Stimulated activated naive CD8-positive, alpha-beta T cell treated with anti-CD3 and anti-CD28 coated beads, Interleukin-15, Interleukin-2, amounts not matched to agents 100 ng/mL and 50 ng/mL, for 24 hours (primary cell): ENCODE measurements around the gene EML6.

Experiments
- H3K27ac Mint-ChIP-seq: one replicate; pipeline ENCODE4 v1.8.0; 2021; ENCODE audit warnings: mild to moderate bottlenecking, mixed read lengths
- H3K27me3 Mint-ChIP-seq: one replicate; pipeline ENCODE4 v1.8.0; 2021; ENCODE audit warnings: mixed read lengths
- H3K36me3 Mint-ChIP-seq: one replicate; pipeline ENCODE4 v1.8.0; 2021; ENCODE audit warnings: low read depth, mixed read lengths
- H3K4me1 Mint-ChIP-seq: one replicate; pipeline ENCODE4 v1.8.0; 2021; ENCODE audit warnings: low read depth, mixed read lengths
- H3K4me3 Mint-ChIP-seq: one replicate; pipeline ENCODE4 v1.8.0; 2021; ENCODE audit warnings: mild to moderate bottlenecking, mixed read lengths
- H3K9me3 Mint-ChIP-seq: one replicate; pipeline ENCODE4 v1.8.0; 2021; ENCODE audit warnings: mixed read lengths

Gene EML6

GRCh38 chr2:54723996-54724559, 616 bp downstream of the EML6 start:
- Mint-ChIP-seq H3K9me3 (no peaks in the 10 kb centered on the region), H3K4me1 (peaks cover 20% of the 10 kb centered on the region), H3K36me3 (no peaks in the 10 kb centered on the region), H3K27me3 (peaks cover 52% of the 10 kb centered on the region), H3K27ac (no peak overlapping the region), H3K4me3 (peak overlapping the region; percentile 89)

GRCh38 chr2:54724560-54725342, 1.3 kb downstream of the EML6 start:
- Mint-ChIP-seq H3K9me3 (no peaks in the 10 kb centered on the region), H3K4me1 (peaks cover 20% of the 10 kb centered on the region), H3K27me3 (peaks cover 48% of the 10 kb centered on the region), H3K36me3 (no peaks in the 10 kb centered on the region), H3K27ac (no peak overlapping the region), H3K4me3 (peak overlapping the region; percentile 89)

GRCh38 chr2:54725343-54726099, 2.1 kb downstream of the EML6 start:
- H3K4me3 Mint-ChIP-seq = peak overlapping the region; percentile 67
- peaks cover 44% of the 10 kb centered on the region for H3K27me3 Mint-ChIP-seq
- H3K9me3 Mint-ChIP-seq = no peaks in the 10 kb centered on the region
- H3K36me3 Mint-ChIP-seq = no peaks in the 10 kb centered on the region
- H3K4me1 Mint-ChIP-seq = peaks cover 20% of the 10 kb centered on the region
- H3K27ac Mint-ChIP-seq = no peak overlapping the region

- H3K27me3 Mint-ChIP-seq = peaks cover 43% of the 10 kb centered on the region
- peaks cover 20% of the 10 kb centered on the region for H3K4me1 Mint-ChIP-seq
- H3K9me3 Mint-ChIP-seq = no peaks in the 10 kb centered on the region
- H3K36me3 Mint-ChIP-seq = no peaks in the 10 kb centered on the region
- no peak overlapping the region for H3K4me3 Mint-ChIP-seq
- H3K27ac Mint-ChIP-seq = no peak overlapping the region
Observed at GRCh38 chr2:54726431-54726830, 3.0 kb downstream of the EML6 start.

GRCh38 chr2:54726940-54727339, 3.5 kb downstream of the EML6 start:
- Mint-ChIP-seq H3K27ac (no peak overlapping the region), H3K4me1 (peaks cover 20% of the 10 kb centered on the region), H3K36me3 (no peaks in the 10 kb centered on the region), H3K9me3 (no peaks in the 10 kb centered on the region), H3K4me3 (no peak overlapping the region), H3K27me3 (peaks cover 43% of the 10 kb centered on the region)

- Mint-ChIP-seq H3K27ac (no peak overlapping the region), H3K4me1 (peaks cover 13% of the 10 kb centered on the region), H3K4me3 (no peak overlapping the region), H3K27me3 (peaks cover 49% of the 10 kb centered on the region), H3K36me3 (no peaks in the 10 kb centered on the region), H3K9me3 (no peaks in the 10 kb centered on the region)
Observed at GRCh38 chr2:54728669-54729120, 5.2 kb downstream of the EML6 start.

- Mint-ChIP-seq H3K4me3 (no peak overlapping the region), H3K27me3 (peaks cover 17% of the 10 kb centered on the region), H3K27ac (no peak overlapping the region), H3K36me3 (no peaks in the 10 kb centered on the region), H3K4me1 (no peaks in the 10 kb centered on the region), H3K9me3 (no peaks in the 10 kb centered on the region)
Observed at GRCh38 chr2:54735636-54736035, 12.2 kb downstream of the EML6 start.

- peaks cover 11% of the 10 kb centered on the region for H3K27me3 Mint-ChIP-seq
- no peak overlapping the region for H3K4me3 Mint-ChIP-seq
- H3K36me3 Mint-ChIP-seq = no peaks in the 10 kb centered on the region
- no peaks in the 10 kb centered on the region for H3K9me3 Mint-ChIP-seq
- H3K4me1 Mint-ChIP-seq = no peaks in the 10 kb centered on the region
- H3K27ac Mint-ChIP-seq = no peak overlapping the region
Observed at GRCh38 chr2:54738281-54738680, 14.8 kb downstream of the EML6 start.

- Mint-ChIP-seq H3K4me3 (no peak overlapping the region), H3K9me3 (no peaks in the 10 kb centered on the region), H3K27ac (no peak overlapping the region), H3K27me3 (peaks cover 6% of the 10 kb centered on the region), H3K36me3 (no peaks in the 10 kb centered on the region), H3K4me1 (no peaks in the 10 kb centered on the region)
Observed at GRCh38 chr2:54740333-54740732, 16.9 kb downstream of the EML6 start.

- Mint-ChIP-seq H3K27me3 (peaks cover 6% of the 10 kb centered on the region), H3K27ac (no peak overlapping the region), H3K4me3 (no peak overlapping the region), H3K36me3 (no peaks in the 10 kb centered on the region), H3K4me1 (no peaks in the 10 kb centered on the region), H3K9me3 (no peaks in the 10 kb centered on the region)
Observed at GRCh38 chr2:54741250-54741649, 17.8 kb downstream of the EML6 start.

GRCh38 chr2:54750040-54750439, 26.6 kb downstream of the EML6 start:
- no peaks in the 10 kb centered on the region for H3K9me3 Mint-ChIP-seq
- H3K27me3 Mint-ChIP-seq = no peaks in the 10 kb centered on the region
- H3K4me3 Mint-ChIP-seq = no peak overlapping the region
- no peaks in the 10 kb centered on the region for H3K36me3 Mint-ChIP-seq
- H3K27ac Mint-ChIP-seq = no peak overlapping the region
- no peaks in the 10 kb centered on the region for H3K4me1 Mint-ChIP-seq

- Mint-ChIP-seq H3K36me3 (no peaks in the 10 kb centered on the region), H3K27ac (no peak overlapping the region), H3K4me3 (no peak overlapping the region), H3K4me1 (peaks cover 5% of the 10 kb centered on the region), H3K27me3 (no peaks in the 10 kb centered on the region), H3K9me3 (no peaks in the 10 kb centered on the region)
Observed at GRCh38 chr2:54752439-54752838, 29.0 kb downstream of the EML6 start.

GRCh38 chr2:54755641-54756326, 32.3 kb downstream of the EML6 start:
- Mint-ChIP-seq H3K27ac (no peak overlapping the region), H3K4me3 (no peak overlapping the region), H3K36me3 (no peaks in the 10 kb centered on the region), H3K4me1 (peaks cover 14% of the 10 kb centered on the region), H3K9me3 (no peaks in the 10 kb centered on the region), H3K27me3 (no peaks in the 10 kb centered on the region)

GRCh38 chr2:54757500-54757899, 34.0 kb downstream of the EML6 start:
- Mint-ChIP-seq H3K36me3 (no peaks in the 10 kb centered on the region), H3K4me3 (no peak overlapping the region), H3K27me3 (no peaks in the 10 kb centered on the region), H3K4me1 (peaks cover 14% of the 10 kb centered on the region), H3K9me3 (no peaks in the 10 kb centered on the region), H3K27ac (no peak overlapping the region)

GRCh38 chr2:54758951-54759350, 35.5 kb downstream of the EML6 start:
- Mint-ChIP-seq H3K4me1 (peaks cover 14% of the 10 kb centered on the region), H3K36me3 (no peaks in the 10 kb centered on the region), H3K9me3 (no peaks in the 10 kb centered on the region), H3K27me3 (no peaks in the 10 kb centered on the region), H3K27ac (no peak overlapping the region), H3K4me3 (no peak overlapping the region)
